GF-D8 (cell line): ENCODE data around the gene NEXMIF.
"Not testable (repeated sequence)": the region's sequence is repeated elsewhere in the genome, so short reads cannot be mapped to it uniquely, and the experiment has no call there.

Experiments
- DNase-seq: peaks from one replicate; lab custom pipeline; 2025; lab: John Stamatoyannopoulos, UW

NEXMIF gene

GRCh38 chrX:74925225-74926088 lies at the start of gene NEXMIF:
Gene NEXMIF (minus strand): TSS chrX:74925452.
- no peak for DNase-seq

- DNase-seq: not testable (repeated sequence)
These were observed 36.7 kb upstream of the NEXMIF start for GRCh38 chrX:74961962-74962361.

- DNase-seq: no peak
These were observed 24.5 kb upstream of the NEXMIF start for GRCh38 chrX:74949717-74950116.

GRCh38 chrX:74940414-74940813 lies 15.2 kb upstream of the NEXMIF start:
- no peak for DNase-seq

GRCh38 chrX:74931214-74931613 lies 6.0 kb upstream of the NEXMIF start:
- no peak for DNase-seq

- no peak for DNase-seq
These were observed 615 bp downstream of the NEXMIF start for GRCh38 chrX:74924449-74925224.

- no peak for DNase-seq
These were observed 1.3 kb downstream of the NEXMIF start for GRCh38 chrX:74923942-74924448.

- no peak for DNase-seq
These were observed 2.2 kb downstream of the NEXMIF start for GRCh38 chrX:74922922-74923543.

GRCh38 chrX:74911494-74911893 lies 13.8 kb downstream of the NEXMIF start:
- no peak for DNase-seq

- DNase-seq: no peak
These were observed 18.8 kb downstream of the NEXMIF start for GRCh38 chrX:74906417-74906816.

GRCh38 chrX:74902806-74903205 lies 22.4 kb downstream of the NEXMIF start:
- DNase-seq: no peak

- DNase-seq: no peak
These were observed 32.7 kb downstream of the NEXMIF start for GRCh38 chrX:74892561-74892960.

- DNase-seq: no peak
These were observed 34.4 kb downstream of the NEXMIF start for GRCh38 chrX:74890676-74891430.

GRCh38 chrX:74882383-74882782 lies 42.9 kb downstream of the NEXMIF start:
- not testable (repeated sequence) for DNase-seq

- no peak for DNase-seq
These were observed 59.5 kb downstream of the NEXMIF start for GRCh38 chrX:74865725-74866124.

- no peak for DNase-seq
These were observed 72.0 kb downstream of the NEXMIF start for GRCh38 chrX:74853255-74853654.

GRCh38 chrX:74835566-74835965 lies 89.7 kb downstream of the NEXMIF start:
- no peak for DNase-seq

GRCh38 chrX:74819797-74820196 lies 105.5 kb downstream of the NEXMIF start:
- not testable (repeated sequence) for DNase-seq

- no peak for DNase-seq
These were observed 110.6 kb downstream of the NEXMIF start for GRCh38 chrX:74814681-74815080.

GRCh38 chrX:74804574-74804973 lies 120.7 kb downstream of the NEXMIF start:
- no peak for DNase-seq

- no peak for DNase-seq
These were observed 125.2 kb downstream of the NEXMIF start for GRCh38 chrX:74800062-74800461.
